HG03558 (cell line): ENCODE results near the gene SHLD1.
"Not testable (repeated sequence)": the region's sequence is repeated elsewhere in the genome, so short reads cannot be mapped to it uniquely, and the experiment has no call there.

Source experiments
- ATAC-seq: cut with Tn5 transposase; IDR thresholded peaks from one replicate; pipeline ENCODE4 v1.9.1; 2021; ENCODE audit warnings: moderate number of reproducible peaks; ENCODE audit not compliant: unreplicated experiment; ENCODE audit errors: extremely low read depth

Gene SHLD1

GRCh38 chr20:5749952-5750779 lies at the start of gene SHLD1:
Gene SHLD1 (plus strand): TSS chr20:5750401. CDS start chr20:5772866, 22,465 bp downstream.
- no peak for ATAC-seq

DNA sequence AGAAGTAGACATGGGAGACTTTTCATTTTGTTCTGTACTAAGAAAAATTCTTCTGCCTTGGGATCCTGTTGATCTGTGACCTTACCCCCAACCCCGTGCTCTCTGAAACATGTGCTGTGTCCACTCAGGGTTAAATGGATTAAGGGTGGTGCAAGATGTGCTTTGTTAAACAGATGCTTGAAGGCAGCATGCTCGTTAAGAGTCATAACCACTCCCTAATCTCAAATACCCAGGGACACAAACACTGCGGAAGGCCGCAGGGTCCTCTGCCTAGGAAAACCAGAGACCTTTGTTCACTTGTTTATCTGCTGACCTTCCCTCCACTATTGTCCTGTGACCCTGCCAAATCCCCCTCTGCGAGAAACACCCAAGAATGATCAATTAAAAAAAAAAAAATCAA lies 47.9 kb upstream of the SHLD1 start:
- not testable (repeated sequence) for ATAC-seq

- no peak for ATAC-seq
Observed at GRCh38 chr20:5703681-5704101, 46.5 kb upstream of the SHLD1 start.

- ATAC-seq, result no peak
Observed at GRCh38 chr20:5705827-5706226, 44.4 kb upstream of the SHLD1 start.

- no peak for ATAC-seq
Observed at GRCh38 chr20:5706797-5707196, 43.4 kb upstream of the SHLD1 start.

DNA sequence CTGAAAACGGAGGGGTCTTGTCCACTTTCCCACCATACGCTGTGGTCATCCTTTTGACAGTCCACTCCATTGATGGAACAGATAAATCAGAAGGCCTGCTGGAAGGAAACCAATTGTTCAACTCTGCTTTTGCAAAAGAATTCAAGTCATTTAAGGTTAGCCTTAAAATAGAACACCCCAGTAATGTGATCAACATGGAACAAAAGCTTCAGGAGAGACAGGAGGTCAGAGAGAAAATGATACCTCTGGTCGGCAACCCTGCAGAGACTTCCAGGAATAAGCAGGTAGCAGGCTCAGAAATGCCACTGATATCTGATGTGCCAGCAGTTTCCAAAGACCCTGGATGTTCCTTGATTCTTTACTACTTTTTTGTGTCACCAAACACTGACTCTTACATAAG lies 39.6 kb upstream of the SHLD1 start:
- ATAC-seq, result no peak

DNA sequence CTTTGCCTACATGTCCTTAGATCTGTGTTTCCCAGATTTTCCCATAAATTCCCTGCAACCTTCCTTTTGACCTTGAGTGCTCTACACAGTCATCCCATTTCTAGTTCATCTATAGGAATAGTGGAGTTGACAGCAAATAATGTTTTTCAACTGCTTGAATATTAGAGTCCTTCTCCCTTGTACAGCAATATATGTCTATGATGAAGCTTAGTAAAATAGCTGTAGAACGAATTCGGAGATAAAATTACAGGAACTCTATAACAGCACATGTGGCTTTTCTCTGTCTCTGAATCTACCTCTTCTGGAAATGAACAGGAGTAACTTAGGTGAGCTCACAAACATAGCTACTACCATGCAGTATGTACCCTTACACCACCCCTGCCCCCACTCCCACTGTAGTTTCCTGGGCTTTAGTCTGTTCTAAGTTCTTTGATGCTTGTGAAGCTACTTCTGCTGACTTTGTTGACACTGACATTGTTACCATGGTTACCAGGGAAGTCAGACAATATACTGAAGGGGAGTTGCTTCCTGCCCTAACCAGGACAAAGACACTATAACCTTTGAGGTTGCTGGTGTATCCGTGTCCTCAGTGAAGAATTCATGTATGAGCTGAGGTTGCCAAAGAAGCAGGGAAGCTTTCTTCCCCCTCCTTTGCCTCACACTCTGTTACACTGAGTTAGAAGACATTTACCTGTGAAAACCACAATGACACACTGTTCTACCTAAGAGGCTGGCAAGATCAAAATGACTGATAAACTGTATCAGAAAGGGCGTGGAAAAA lies 35.8 kb upstream of the SHLD1 start:
- ATAC-seq, result no peak

- ATAC-seq, result no peak
Observed at GRCh38 chr20:5715071-5715841, 34.9 kb upstream of the SHLD1 start.

DNA sequence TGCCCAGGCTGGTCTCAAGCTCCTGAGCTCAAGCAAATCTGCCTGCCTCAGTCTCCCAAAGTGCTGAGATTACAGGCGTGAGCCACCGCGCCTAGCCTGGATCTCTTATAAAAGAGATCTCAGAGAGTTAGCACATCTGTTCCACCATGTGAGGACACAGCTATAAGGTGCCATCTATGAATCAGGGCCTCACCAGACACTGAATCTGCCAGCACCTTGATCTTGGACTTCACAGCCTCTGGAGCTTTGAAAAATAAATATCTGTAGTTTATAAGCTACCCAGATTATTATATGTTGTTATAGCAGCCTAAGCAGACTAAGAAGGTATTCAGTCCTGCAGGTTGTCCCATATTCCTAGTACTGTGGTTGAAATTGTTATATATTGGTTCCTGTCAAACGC lies 33.2 kb upstream of the SHLD1 start:
- no peak for ATAC-seq

GRCh38 chr20:5718896-5719595 lies 31.2 kb upstream of the SHLD1 start:
- ATAC-seq, result no peak

DNA sequence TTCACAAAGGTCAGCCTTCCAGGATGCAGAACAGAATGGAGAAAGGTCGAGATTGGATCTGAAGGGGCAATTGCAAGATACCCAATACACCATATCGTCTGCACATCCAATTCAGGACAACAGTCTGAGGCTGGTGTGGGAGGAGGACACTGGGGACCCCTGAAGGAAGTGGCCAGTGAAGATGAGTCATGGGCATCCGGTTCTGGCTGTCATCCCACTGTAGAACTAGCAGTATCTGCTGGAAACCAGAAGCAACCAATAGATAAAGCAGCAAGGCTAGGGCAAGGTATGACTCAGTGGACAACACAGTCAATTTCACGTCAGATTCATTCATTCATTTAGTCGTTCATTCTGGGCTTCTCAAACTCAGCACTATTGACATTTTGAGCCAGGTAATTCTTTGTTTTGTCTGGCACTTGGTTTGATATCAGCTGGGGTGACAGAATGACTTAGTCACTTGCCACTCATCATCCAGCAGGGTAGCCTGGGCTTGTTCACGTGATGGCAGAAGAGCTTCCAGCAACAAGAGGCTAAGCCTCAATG lies 30.3 kb upstream of the SHLD1 start:
- ATAC-seq, result no peak

- ATAC-seq, result no peak
Observed at GRCh38 chr20:5720696-5721095, 29.5 kb upstream of the SHLD1 start.

- ATAC-seq, result not testable (repeated sequence)
Observed at GRCh38 chr20:5721356-5721755, 28.8 kb upstream of the SHLD1 start.

DNA sequence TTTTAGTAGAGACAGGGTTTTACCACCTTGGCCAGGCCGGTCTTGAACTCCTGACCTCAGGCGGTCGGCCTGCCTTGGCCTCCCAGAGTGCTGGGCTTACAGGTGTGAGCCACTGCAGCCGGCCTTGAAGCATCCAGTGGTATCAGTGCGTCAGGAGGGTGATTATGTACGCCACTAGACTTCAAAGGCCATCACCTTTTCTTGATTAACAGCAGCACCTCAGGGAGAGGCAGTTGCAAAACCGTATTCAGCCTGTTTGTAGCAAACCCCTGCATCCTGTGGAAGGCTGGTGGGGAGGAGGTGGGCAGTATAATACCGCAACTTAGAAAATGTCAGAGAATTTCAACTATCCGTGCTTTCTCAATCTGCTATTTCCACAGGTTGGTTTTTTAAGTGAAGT lies 27.3 kb upstream of the SHLD1 start:
- no peak for ATAC-seq

GRCh38 chr20:5725183-5725463 lies 25.1 kb upstream of the SHLD1 start:
- ATAC-seq, result not testable (repeated sequence)

GRCh38 chr20:5727018-5727515 lies 23.1 kb upstream of the SHLD1 start:
- no peak for ATAC-seq

GRCh38 chr20:5729348-5729747 lies 20.9 kb upstream of the SHLD1 start:
- ATAC-seq, result no peak

DNA sequence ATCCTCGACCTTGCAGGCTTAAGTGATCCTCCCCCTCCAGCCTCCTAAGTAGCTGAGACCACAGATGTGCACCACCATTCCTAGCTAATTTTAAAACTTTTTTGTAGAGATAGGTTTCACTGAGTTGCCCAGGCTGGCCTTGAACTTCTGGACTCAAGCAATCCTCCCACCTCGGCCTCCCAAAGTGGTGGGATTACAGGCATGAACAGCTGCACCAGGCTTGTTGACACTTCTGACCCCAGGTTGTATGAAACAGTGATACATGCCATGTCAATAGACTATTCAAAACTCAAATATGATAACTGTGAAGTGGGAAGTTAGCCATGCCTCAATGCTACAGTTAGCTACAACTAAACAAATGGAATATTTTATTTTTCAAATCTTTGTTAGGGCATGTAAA lies 20.1 kb upstream of the SHLD1 start:
- no peak for ATAC-seq

GRCh38 chr20:5731753-5732366 lies 18.3 kb upstream of the SHLD1 start:
- ATAC-seq, result no peak
